Measurements from ENCODE around the gene KCNMA1. TPM values are rescaled to one million over a fixed set of nuclear protein-coding genes. Genes with fewer than 3 reads are reported as not detected.
"Not testable (repeated sequence)": the region's sequence is repeated elsewhere in the genome, so short reads cannot be mapped to it uniquely, and the experiment has no call there.

KCNMA1 gene
- total RNA-seq, 1 experiment from 2014 or later: 31.3 TPM

- Histone ChIP-seq H3K4me2 (ENCODE audit: low read depth, low read length, poor library complexity, severe bottlenecking) (no peak overlapping the region), H3K9me3 (ENCODE audit: low read length) (no peaks in the 10 kb centered on the region), H3K79me2 (ENCODE audit: low read length) (no peaks in the 10 kb centered on the region), H3K27ac (ENCODE audit: low read length) (no peak overlapping the region), H3K36me3 (ENCODE audit: insufficient read depth, low read length) (no peaks in the 10 kb centered on the region), H3K4me1 (ENCODE audit: low read length) (peaks cover 22% of the 10 kb centered on the region), H3K4me3 (ENCODE audit: low read length) (no peak overlapping the region), H3K27me3 (ENCODE audit: low read length) (no peaks in the 10 kb centered on the region), H4K20me1 (ENCODE audit: insufficient read depth, low read depth, low read length) (no peaks in the 10 kb centered on the region), H3K9me2 (replicated peaks; ENCODE audit: insufficient read depth, low read length) (no peaks in the 10 kb centered on the region), H3K9ac (ENCODE audit: low read length) (no peak overlapping the region), H2AFZ (ENCODE audit: low read length) (no peak overlapping the region)
- no peak for DNase-seq
Measured at GRCh38 chr10:77577666-77578229, 59.9 kb downstream of the KCNMA1 start.

GRCh38 chr10:77576444-77577032 is 61.1 kb downstream of the KCNMA1 start:
- peaks cover 25% of the 10 kb centered on the region for H3K4me1 ChIP-seq (ENCODE audit: low read length)
- no peaks in the 10 kb centered on the region for H3K9me2 ChIP-seq (replicated peaks; ENCODE audit: insufficient read depth, low read length)
- no peak overlapping the region for H2AFZ ChIP-seq (ENCODE audit: low read length)
- H3K27me3 ChIP-seq (ENCODE audit: low read length): no peaks in the 10 kb centered on the region
- no peaks in the 10 kb centered on the region for H3K36me3 ChIP-seq (ENCODE audit: insufficient read depth, low read length)
- no peaks in the 10 kb centered on the region for H3K79me2 ChIP-seq (ENCODE audit: low read length)
- no peak for DNase-seq
- no peak overlapping the region for H3K27ac ChIP-seq (ENCODE audit: low read length)
- no peak overlapping the region for H3K9ac ChIP-seq (ENCODE audit: low read length)
- no peak overlapping the region for H3K4me3 ChIP-seq (ENCODE audit: low read length)
- H3K9me3 ChIP-seq (ENCODE audit: low read length): no peaks in the 10 kb centered on the region
- no peaks in the 10 kb centered on the region for H4K20me1 ChIP-seq (ENCODE audit: insufficient read depth, low read depth, low read length)
- no peak overlapping the region for H3K4me2 ChIP-seq (ENCODE audit: low read depth, low read length, poor library complexity, severe bottlenecking)

GRCh38 chr10:77576007-77576367 is 61.6 kb downstream of the KCNMA1 start:
- H3K9me2 ChIP-seq (replicated peaks; ENCODE audit: insufficient read depth, low read length): no peaks in the 10 kb centered on the region
- no peaks in the 10 kb centered on the region for H3K79me2 ChIP-seq (ENCODE audit: low read length)
- no peaks in the 10 kb centered on the region for H3K27me3 ChIP-seq (ENCODE audit: low read length)
- no peak overlapping the region for H3K9ac ChIP-seq (ENCODE audit: low read length)
- H3K27ac ChIP-seq (ENCODE audit: low read length): no peak overlapping the region
- no peaks in the 10 kb centered on the region for H3K36me3 ChIP-seq (ENCODE audit: insufficient read depth, low read length)
- no peaks in the 10 kb centered on the region for H4K20me1 ChIP-seq (ENCODE audit: insufficient read depth, low read depth, low read length)
- no peak overlapping the region for H3K4me3 ChIP-seq (ENCODE audit: low read length)
- peaks cover 31% of the 10 kb centered on the region for H3K4me1 ChIP-seq (ENCODE audit: low read length)
- H3K4me2 ChIP-seq (ENCODE audit: low read depth, low read length, poor library complexity, severe bottlenecking): no peak overlapping the region
- H3K9me3 ChIP-seq (ENCODE audit: low read length): no peaks in the 10 kb centered on the region
- no peak overlapping the region for H2AFZ ChIP-seq (ENCODE audit: low read length)
- no peak for DNase-seq

GRCh38 chr10:77575271-77576006 is 62.2 kb downstream of the KCNMA1 start:
- no peaks in the 10 kb centered on the region for H3K79me2 ChIP-seq (ENCODE audit: low read length)
- H3K9me3 ChIP-seq (ENCODE audit: low read length): no peaks in the 10 kb centered on the region
- peaks cover 34% of the 10 kb centered on the region for H3K4me1 ChIP-seq (ENCODE audit: low read length)
- no peak overlapping the region for H2AFZ ChIP-seq (ENCODE audit: low read length)
- H3K9ac ChIP-seq (ENCODE audit: low read length): no peak overlapping the region
- no peak overlapping the region for H3K4me3 ChIP-seq (ENCODE audit: low read length)
- H3K9me2 ChIP-seq (replicated peaks; ENCODE audit: insufficient read depth, low read length): no peaks in the 10 kb centered on the region
- no peak overlapping the region for H3K4me2 ChIP-seq (ENCODE audit: low read depth, low read length, poor library complexity, severe bottlenecking)
- H4K20me1 ChIP-seq (ENCODE audit: insufficient read depth, low read depth, low read length): no peaks in the 10 kb centered on the region
- no peaks in the 10 kb centered on the region for H3K36me3 ChIP-seq (ENCODE audit: insufficient read depth, low read length)
- no peak for DNase-seq
- H3K27me3 ChIP-seq (ENCODE audit: low read length): no peaks in the 10 kb centered on the region
- no peak overlapping the region for H3K27ac ChIP-seq (ENCODE audit: low read length)

GRCh38 chr10:77574438-77574837 is 63.2 kb downstream of the KCNMA1 start:
- no peak overlapping the region for H3K4me2 ChIP-seq (ENCODE audit: low read depth, low read length, poor library complexity, severe bottlenecking)
- H3K9me3 ChIP-seq (ENCODE audit: low read length): no peaks in the 10 kb centered on the region
- no peaks in the 10 kb centered on the region for H3K79me2 ChIP-seq (ENCODE audit: low read length)
- no peaks in the 10 kb centered on the region for H3K9me2 ChIP-seq (replicated peaks; ENCODE audit: insufficient read depth, low read length)
- peak; percentile 62 for DNase-seq
- H3K27me3 ChIP-seq (ENCODE audit: low read length): no peaks in the 10 kb centered on the region
- H3K27ac ChIP-seq (ENCODE audit: low read length): no peak overlapping the region
- H3K4me1 ChIP-seq (ENCODE audit: low read length): peaks cover 32% of the 10 kb centered on the region
- no peak overlapping the region for H2AFZ ChIP-seq (ENCODE audit: low read length)
- H4K20me1 ChIP-seq (ENCODE audit: insufficient read depth, low read depth, low read length): no peaks in the 10 kb centered on the region
- no peak overlapping the region for H3K4me3 ChIP-seq (ENCODE audit: low read length)
- H3K9ac ChIP-seq (ENCODE audit: low read length): no peak overlapping the region
- no peaks in the 10 kb centered on the region for H3K36me3 ChIP-seq (ENCODE audit: insufficient read depth, low read length)

- not testable (repeated sequence) for H3K79me2 ChIP-seq (ENCODE audit: low read length); H2AFZ ChIP-seq (ENCODE audit: low read length); H3K9me3 ChIP-seq (ENCODE audit: low read length); H4K20me1 ChIP-seq (ENCODE audit: insufficient read depth, low read depth, low read length); H3K27ac ChIP-seq (ENCODE audit: low read length); DNase-seq; H3K4me2 ChIP-seq (ENCODE audit: low read depth, low read length, poor library complexity, severe bottlenecking); H3K9ac ChIP-seq (ENCODE audit: low read length); H3K9me2 ChIP-seq (replicated peaks; ENCODE audit: insufficient read depth, low read length); H3K36me3 ChIP-seq (ENCODE audit: insufficient read depth, low read length); H3K4me3 ChIP-seq (ENCODE audit: low read length); H3K27me3 ChIP-seq (ENCODE audit: low read length)
- H3K4me1 ChIP-seq (ENCODE audit: low read length): peaks cover 27% of the 10 kb centered on the region
Measured at GRCh38 chr10:77572520-77572919, 65.1 kb downstream of the KCNMA1 start.

GRCh38 chr10:77571490-77571889 is 66.1 kb downstream of the KCNMA1 start:
- peaks cover 37% of the 10 kb centered on the region for H3K4me1 ChIP-seq (ENCODE audit: low read length)
- no peaks in the 10 kb centered on the region for H3K9me3 ChIP-seq (ENCODE audit: low read length)
- peak overlapping the region; percentile 18 for H3K4me2 ChIP-seq (ENCODE audit: low read depth, low read length, poor library complexity, severe bottlenecking)
- no peaks in the 10 kb centered on the region for H3K79me2 ChIP-seq (ENCODE audit: low read length)
- H3K9me2 ChIP-seq (replicated peaks; ENCODE audit: insufficient read depth, low read length): no peaks in the 10 kb centered on the region
- DNase-seq: no peak
- H3K27ac ChIP-seq (ENCODE audit: low read length): peak overlapping the region; percentile 14; the same call in 1 of the 2 replicates
- no peak overlapping the region; the same call in 1 of the 2 replicates for H3K9ac ChIP-seq (ENCODE audit: low read length)
- no peaks in the 10 kb centered on the region for H4K20me1 ChIP-seq (ENCODE audit: insufficient read depth, low read depth, low read length)
- no peak overlapping the region for H2AFZ ChIP-seq (ENCODE audit: low read length)
- no peaks in the 10 kb centered on the region for H3K36me3 ChIP-seq (ENCODE audit: insufficient read depth, low read length)
- no peaks in the 10 kb centered on the region for H3K27me3 ChIP-seq (ENCODE audit: low read length)
- H3K4me3 ChIP-seq (ENCODE audit: low read length): no peak overlapping the region

- Histone ChIP-seq H4K20me1 (ENCODE audit: insufficient read depth, low read depth, low read length) (no peaks in the 10 kb centered on the region), H3K27me3 (ENCODE audit: low read length) (no peaks in the 10 kb centered on the region), H2AFZ (ENCODE audit: low read length) (no peak overlapping the region), H3K4me1 (ENCODE audit: low read length) (peaks cover 70% of the 10 kb centered on the region), H3K9me3 (ENCODE audit: low read length) (no peaks in the 10 kb centered on the region), H3K9ac (ENCODE audit: low read length) (peak overlapping the region; percentile 77; the same call in 1 of the 2 replicates), H3K4me3 (ENCODE audit: low read length) (no peak overlapping the region), H3K27ac (ENCODE audit: low read length) (peak overlapping the region; percentile 100), H3K79me2 (ENCODE audit: low read length) (no peaks in the 10 kb centered on the region), H3K4me2 (ENCODE audit: low read depth, low read length, poor library complexity, severe bottlenecking) (peak overlapping the region; percentile 92), H3K9me2 (replicated peaks; ENCODE audit: insufficient read depth, low read length) (no peaks in the 10 kb centered on the region), H3K36me3 (ENCODE audit: insufficient read depth, low read length) (no peaks in the 10 kb centered on the region)
- DNase-seq: no peak
Measured at GRCh38 chr10:77566914-77567566, 70.6 kb downstream of the KCNMA1 start.
